GM12892 (cell line): ENCODE data around the gene BHLHA15.

Source experiments
- POLR2A ChIP-seq: IDR thresholded peaks from 2 replicates; pipeline ENCODE4 v1.6.1; 2011; ENCODE audit warnings: low read depth, low read length, control low read depth
- TAF1 ChIP-seq: IDR thresholded peaks from 2 replicates; pipeline ENCODE4 v1.6.1; 2011; ENCODE audit warnings: low read depth, mild to moderate bottlenecking, control low read depth, low read length, borderline replicate concordance

- TF ChIP-seq POLR2A (no peak), TAF1 (no peak)
Measured at GRCh38 chr7:98217623-98218582, 6.7 kb downstream of the BHLHA15 start.
